MM.1S (cell line): ENCODE results near the gene SDF4.

ENCODE experiments used
- DNase-seq: peaks from one replicate; pipeline ENCODE4 v3.0.0-alpha.2; 2015
- H2AFZ ChIP-seq: fragments of 300-600 bp; sonication (generic); 2 replicates; pipeline ENCODE4 v1.6.0; 2016; ENCODE audit warnings: antibody characterized with exemption, low read length
- H3F3A ChIP-seq: fragments of 300-600 bp; sonication (generic); 2 replicates; pipeline ENCODE4 v1.6.1; 2016; ENCODE audit warnings: mild to moderate bottlenecking, antibody characterized with exemption, low read length, moderate library complexity, mixed read lengths; ENCODE audit not compliant: insufficient read depth
- H3K27ac ChIP-seq: fragments of 300-600 bp; sonication (generic); 2 replicates; pipeline ENCODE4 v1.5.1; 2016; ENCODE audit warnings: mild to moderate bottlenecking, low read length
- H3K27me3 ChIP-seq: fragments of 300-600 bp; sonication (generic); replicated peaks from 2 replicates; pipeline ENCODE4 v1.6.0; 2016; ENCODE audit warnings: low read length; ENCODE audit not compliant: insufficient read depth
- H3K36me3 ChIP-seq: fragments of 300-600 bp; sonication (generic); replicated peaks from 2 replicates; pipeline ENCODE4 v1.6.1; 2016; ENCODE audit warnings: mild to moderate bottlenecking, low read length, mixed read lengths; ENCODE audit not compliant: insufficient read depth
- H3K4me1 ChIP-seq: fragments of 300-600 bp; sonication (generic); 2 replicates; pipeline ENCODE4 v1.6.1; 2016; ENCODE audit warnings: low read length, mixed read lengths
- H3K4me2 ChIP-seq: fragments of 300-600 bp; sonication (generic); 2 replicates; pipeline ENCODE4 v1.6.0; 2016; ENCODE audit warnings: low read depth, low read length
- H3K4me3 ChIP-seq: fragments of 300-600 bp; sonication (generic); 2 replicates; pipeline ENCODE4 v1.5.1; 2016; ENCODE audit warnings: low read length, mixed read lengths
- H3K79me2 ChIP-seq: fragments of 300-600 bp; sonication (generic); 2 replicates; pipeline ENCODE4 v1.6.1; 2016; ENCODE audit warnings: mixed run types, low read length, mixed read lengths
- H3K9ac ChIP-seq: fragments of 300-600 bp; sonication (generic); 2 replicates; pipeline ENCODE4 v1.6.1; 2016; ENCODE audit warnings: low read length, mixed read lengths
- H3K9me2 ChIP-seq: fragments of 300-600 bp; sonication (generic); replicated peaks from 2 replicates; pipeline ENCODE4 v1.6.1; 2016; ENCODE audit warnings: mild to moderate bottlenecking, low read length, mixed read lengths; ENCODE audit not compliant: insufficient read depth
- H3K9me3 ChIP-seq: fragments of 300-600 bp; sonication (generic); replicated peaks from 2 replicates; pipeline ENCODE4 v1.6.1; 2016; ENCODE audit warnings: mild to moderate bottlenecking, low read length, mixed read lengths; ENCODE audit not compliant: insufficient read depth
- H4K20me1 ChIP-seq: fragments of 300-600 bp; sonication (generic); 2 replicates; pipeline ENCODE4 v1.6.1; 2016; ENCODE audit warnings: mild to moderate bottlenecking, low read length, moderate library complexity, mixed read lengths; ENCODE audit not compliant: insufficient read depth
- CTCF ChIP-seq: fragments of 300-600 bp; sonication (generic); IDR thresholded peaks from 2 replicates; pipeline ENCODE4 v1.5.1; 2016; ENCODE audit warnings: antibody characterized with exemption, low read length, mixed read lengths
- EZH2 ChIP-seq: fragments of 300-600 bp; sonication (generic); optimal IDR thresholded peaks from 2 replicates; pipeline ENCODE3; 2017; ENCODE audit warnings: low read depth, mild to moderate bottlenecking, antibody characterized with exemption, low read length, mixed read lengths
- EZH2phosphoT487 ChIP-seq: fragments of 300-600 bp; sonication (generic); IDR thresholded peaks from 2 replicates; pipeline ENCODE4 v1.6.1; 2018; ENCODE audit warnings: antibody characterized with exemption, low read length

The SDF4 gene

GRCh38 chr1:1228596-1229321 lies 3.0 kb downstream of the SDF4 start:
- no peak for DNase-seq
- no peak overlapping the region for H3K4me3 ChIP-seq
- peaks cover 75% of the 10 kb centered on the region for H3K79me2 ChIP-seq
- no peaks in the 10 kb centered on the region for H3K9me3 ChIP-seq
- H2AFZ ChIP-seq, result no peak overlapping the region
- no peak overlapping the region for H3K4me2 ChIP-seq
- no peaks in the 10 kb centered on the region for H3K9me2 ChIP-seq
- H3K9ac ChIP-seq, result no peak overlapping the region
- H4K20me1 ChIP-seq, result no peaks in the 10 kb centered on the region
- H3K27ac ChIP-seq, result no peak overlapping the region
- peaks cover 5% of the 10 kb centered on the region; the same call in 1 of the 2 replicates for H3K36me3 ChIP-seq
- no peak for TF ChIP-seq CTCF
- no peak for TF ChIP-seq EZH2phosphoT487
- no peak for TF ChIP-seq EZH2
- H3K27me3 ChIP-seq, result no peaks in the 10 kb centered on the region
- H3F3A ChIP-seq, result no peaks in the 10 kb centered on the region
- H3K4me1 ChIP-seq, result 0 out of 2 replicates have a peak, but pooled peaks cover 3% of the 10 kb centered on the region

GRCh38 chr1:1228187-1228586 lies 3.6 kb downstream of the SDF4 start:
- peaks cover 75% of the 10 kb centered on the region for H3K79me2 ChIP-seq
- H3K4me3 ChIP-seq, result no peak overlapping the region
- H3K4me2 ChIP-seq, result no peak overlapping the region
- 0 out of 2 replicates have a peak, but pooled peaks cover 3% of the 10 kb centered on the region for H3K4me1 ChIP-seq
- H3K9me2 ChIP-seq, result no peaks in the 10 kb centered on the region
- H3F3A ChIP-seq, result no peaks in the 10 kb centered on the region
- DNase-seq, result no peak
- no peaks in the 10 kb centered on the region for H4K20me1 ChIP-seq
- no peak overlapping the region for H2AFZ ChIP-seq
- H3K9ac ChIP-seq, result no peak overlapping the region
- no peaks in the 10 kb centered on the region for H3K27me3 ChIP-seq
- H3K36me3 ChIP-seq, result peaks cover 7% of the 10 kb centered on the region
- no peaks in the 10 kb centered on the region for H3K9me3 ChIP-seq
- no peak for TF ChIP-seq EZH2phosphoT487
- no peak overlapping the region for H3K27ac ChIP-seq

GRCh38 chr1:1227386-1227785 lies 4.4 kb downstream of the SDF4 start:
- H3K36me3 ChIP-seq, result peaks cover 12% of the 10 kb centered on the region
- H3K27me3 ChIP-seq, result no peaks in the 10 kb centered on the region
- no peak overlapping the region for H3K4me3 ChIP-seq
- H3K4me1 ChIP-seq, result 0 out of 2 replicates have a peak, but pooled peaks cover 3% of the 10 kb centered on the region
- TF ChIP-seq EZH2 (no peak), CTCF (no peak), EZH2phosphoT487 (no peak)
- H2AFZ ChIP-seq, result no peak overlapping the region
- H3K79me2 ChIP-seq, result peaks cover 71% of the 10 kb centered on the region
- H3K27ac ChIP-seq, result no peak overlapping the region
- no peak overlapping the region for H3K9ac ChIP-seq
- no peaks in the 10 kb centered on the region for H3F3A ChIP-seq
- H3K9me3 ChIP-seq, result no peaks in the 10 kb centered on the region
- H3K9me2 ChIP-seq, result no peaks in the 10 kb centered on the region
- H3K4me2 ChIP-seq, result no peak overlapping the region
- DNase-seq, result no peak
- H4K20me1 ChIP-seq, result no peaks in the 10 kb centered on the region
